Measurements from ENCODE around the gene SOAT2.

DNA sequence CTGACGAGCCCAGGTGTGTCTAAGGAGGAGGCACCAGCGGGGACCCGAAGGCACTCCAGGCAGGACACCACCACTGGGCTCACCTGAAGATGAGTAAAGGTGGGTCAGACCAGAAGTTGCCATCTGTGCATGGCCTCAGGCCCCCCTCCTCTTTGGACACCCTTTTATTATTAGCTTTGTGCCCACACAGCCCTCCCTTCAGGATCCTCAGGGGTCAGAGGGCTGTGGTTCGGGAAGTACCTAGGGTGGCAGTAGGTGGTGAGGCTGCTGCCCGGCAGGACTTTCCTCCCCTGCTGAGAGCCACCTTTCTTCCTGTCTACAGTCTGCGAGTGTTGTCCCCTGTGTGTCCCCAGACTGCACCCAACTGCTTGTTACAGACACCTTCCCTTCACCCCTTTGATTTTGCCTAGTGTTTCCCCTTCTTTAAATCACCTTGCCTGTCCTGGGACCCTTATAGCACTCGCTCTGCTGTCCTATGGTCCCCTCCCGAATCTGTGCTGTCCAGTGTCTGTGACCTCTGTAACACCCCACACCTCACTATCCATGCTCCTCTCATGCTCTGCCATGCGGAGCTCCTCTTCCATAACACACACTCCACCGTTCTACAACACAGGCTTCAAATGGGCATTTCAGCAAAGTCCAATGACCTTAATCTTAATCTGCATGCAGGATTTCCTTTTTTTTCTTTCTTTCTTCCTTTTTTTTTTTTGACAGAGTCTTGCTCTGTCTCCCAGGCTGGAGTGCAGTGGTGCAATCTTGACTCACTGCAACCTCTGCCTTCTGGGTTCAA lies 25.7 kb downstream of the SOAT2 start:
- TF ChIP-seq, protein P1, sequence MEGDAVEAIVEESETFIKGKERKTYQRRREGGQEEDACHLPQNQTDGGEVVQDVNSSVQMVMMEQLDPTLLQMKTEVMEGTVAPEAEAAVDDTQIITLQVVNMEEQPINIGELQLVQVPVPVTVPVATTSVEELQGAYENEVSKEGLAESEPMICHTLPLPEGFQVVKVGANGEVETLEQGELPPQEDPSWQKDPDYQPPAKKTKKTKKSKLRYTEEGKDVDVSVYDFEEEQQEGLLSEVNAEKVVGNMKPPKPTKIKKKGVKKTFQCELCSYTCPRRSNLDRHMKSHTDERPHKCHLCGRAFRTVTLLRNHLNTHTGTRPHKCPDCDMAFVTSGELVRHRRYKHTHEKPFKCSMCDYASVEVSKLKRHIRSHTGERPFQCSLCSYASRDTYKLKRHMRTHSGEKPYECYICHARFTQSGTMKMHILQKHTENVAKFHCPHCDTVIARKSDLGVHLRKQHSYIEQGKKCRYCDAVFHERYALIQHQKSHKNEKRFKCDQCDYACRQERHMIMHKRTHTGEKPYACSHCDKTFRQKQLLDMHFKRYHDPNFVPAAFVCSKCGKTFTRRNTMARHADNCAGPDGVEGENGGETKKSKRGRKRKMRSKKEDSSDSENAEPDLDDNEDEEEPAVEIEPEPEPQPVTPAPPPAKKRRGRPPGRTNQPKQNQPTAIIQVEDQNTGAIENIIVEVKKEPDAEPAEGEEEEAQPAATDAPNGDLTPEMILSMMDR (IDR thresholded peaks at IDR 0.05), result no peak
- no peak for TF ChIP-seq POLR2A (IDR thresholded peaks at IDR 0.05)
